OCI-LY7 (cell line): ENCODE measurements around the gene GNL3L. TPM values are rescaled to one million over a fixed set of nuclear protein-coding genes. Genes with fewer than 3 reads are reported as not detected.
"Not testable (repeated sequence)": the region's sequence is repeated elsewhere in the genome, so short reads cannot be mapped to it uniquely, and the experiment has no call there.

Experiments
- BruUV-seq: library from RNA; stranded (reverse); fragments of 400-500 nt; replicated peaks from 2 replicates; lab custom pipeline; 2021; lab: Mats Ljungman, UMichigan
- CTCF ChIA-PET: fragments of 300-600 bp; sonication (Branson Sonifier 250); formaldehyde crosslinking; loops from one replicate; lab custom pipeline; 2022; ENCODE audit warnings: antibody characterized with exemption; ENCODE audit not compliant: unreplicated experiment; lab: Charles Lee
- POLR2A ChIA-PET: fragments of 300-600 bp; sonication (Branson Sonifier 250); formaldehyde crosslinking; loops from one replicate; lab custom pipeline; 2022; ENCODE audit warnings: antibody characterized with exemption; lab: Charles Lee
- DNase-seq: peaks from one replicate; pipeline ENCODE4 v3.0.0-alpha.2; 2015; ENCODE audit warnings: low spot score
- H2AFZ ChIP-seq: fragments of 200-600 bp; sonication (generic), shearing (Covaris generic); 2 replicates; pipeline ENCODE4 v1.6.1; 2014; ENCODE audit warnings: mild to moderate bottlenecking, antibody characterized with exemption, low read length, moderate library complexity
- H3K27ac ChIP-seq: fragments of 200-600 bp; sonication (generic); 2 replicates; pipeline ENCODE4 v1.5.1; 2014; ENCODE audit warnings: mixed run types, low read depth, mild to moderate bottlenecking, moderate library complexity, low read length, inconsistent platforms; ENCODE audit not compliant: poor library complexity, severe bottlenecking
- H3K36me3 ChIP-seq: fragments of 200-600 bp; sonication (generic); 2 replicates; pipeline ENCODE4 v1.6.1; 2014; ENCODE audit warnings: mild to moderate bottlenecking, antibody characterized with exemption, low read length, moderate library complexity, mixed read lengths; ENCODE audit not compliant: insufficient read depth
- H3K4me1 ChIP-seq: fragments of 200-600 bp; sonication (generic); 2 replicates; pipeline ENCODE4 v1.5.1; 2014; ENCODE audit warnings: mild to moderate bottlenecking, low read length; ENCODE audit not compliant: insufficient read depth, poor library complexity, severe bottlenecking
- H3K4me2 ChIP-seq: fragments of 200-600 bp; sonication (generic); 2 replicates; pipeline ENCODE4 v1.6.1; 2014; ENCODE audit warnings: mild to moderate bottlenecking, low read length
- H3K4me3 ChIP-seq: fragments of 200-600 bp; sonication (generic); 2 replicates; pipeline ENCODE4 v1.5.1; 2014; ENCODE audit warnings: mild to moderate bottlenecking, low read depth, low read length; ENCODE audit not compliant: poor library complexity, severe bottlenecking
- H3K79me2 ChIP-seq: fragments of 200-600 bp; sonication (generic); 2 replicates; pipeline ENCODE4 v1.6.1; 2016; ENCODE audit warnings: low read depth, mild to moderate bottlenecking, low read length, moderate library complexity, mixed read lengths; ENCODE audit not compliant: insufficient read depth
- H3K9me2 ChIP-seq: fragments of 200-600 bp; sonication (generic); 2 replicates; pipeline ENCODE4 v1.6.1; 2016; ENCODE audit warnings: mild to moderate bottlenecking, low read length, mixed read lengths; ENCODE audit not compliant: insufficient read depth
- H3K9me3 ChIP-seq: fragments of 200-600 bp; sonication (generic); 2 replicates; pipeline ENCODE4 v1.6.1; 2014; ENCODE audit warnings: mild to moderate bottlenecking, mixed run types, low read length, mixed read lengths
- H4K20me1 ChIP-seq: fragments of 200-600 bp; sonication (generic); 2 replicates; pipeline ENCODE4 v1.6.1; 2014; ENCODE audit warnings: mild to moderate bottlenecking, antibody characterized with exemption, low read length, moderate library complexity, mixed read lengths; ENCODE audit not compliant: insufficient read depth
- CTCF ChIP-seq: fragments of 200-600 bp; sonication (generic); conservative IDR thresholded peaks from 2 replicates; pipeline ENCODE4 v1.5.1; 2014; ENCODE audit warnings: mild to moderate bottlenecking, antibody characterized with exemption, low read length, moderate library complexity, mixed read lengths
- EZH2phosphoT487 ChIP-seq: fragments of 200-600 bp; sonication (generic); IDR thresholded peaks from 2 replicates; pipeline ENCODE4 v1.6.1; 2018; ENCODE audit warnings: low read depth, borderline replicate concordance, mild to moderate bottlenecking, mixed run types, antibody characterized with exemption, low read length, moderate library complexity, mixed read lengths
- intact Hi-C: fragments of 100-400 bp; cut with micrococcal nuclease; formaldehyde crosslinking; loops from one replicate; pipeline ENCODE4 v1.10.0; 2022; ENCODE audit not compliant: unreplicated experiment
- total RNA-seq, 2 experiments: library from RNA; depleted of rRNA in 1 of 2; stranded (reverse); fragments of >200 nt in 1 of 2; shearing (Covaris generic) in 1 of 2; gene quantifications; 2 replicates each; pipeline ENCODE4 v1.2.3, GENCODE V29; 2014 to 2022

Gene GNL3L
- total RNA-seq, 2 experiments from 2014 or later: 45.1 to 71.5 TPM

- no peak for DNase-seq
- no peak overlapping the region for H3K4me3 ChIP-seq
- H3K9me2 ChIP-seq: no peaks in the 10 kb centered on the region
- TF ChIP-seq CTCF: no peak
- TF ChIP-seq EZH2phosphoT487: no peak
- no peak overlapping the region for H3K4me2 ChIP-seq
- no peaks in the 10 kb centered on the region for H4K20me1 ChIP-seq
- no TSS peak for BruUV-seq
- CTCF ChIA-PET: no interaction called here
- H3K79me2 ChIP-seq: no peaks in the 10 kb centered on the region
- POLR2A ChIA-PET: no interaction called here
- H3K4me1 ChIP-seq: peaks cover 15% of the 10 kb centered on the region
- H3K27ac ChIP-seq: no peak overlapping the region
- no peaks in the 10 kb centered on the region for H3K9me3 ChIP-seq
- no peak overlapping the region for H2AFZ ChIP-seq
- intact Hi-C loops: no loop called here
- H3K36me3 ChIP-seq: no peaks in the 10 kb centered on the region
Measured at GRCh38 chrX:54483946-54484345, 46.1 kb upstream of the GNL3L start.

GRCh38 chrX:54484666-54485065 is 45.4 kb upstream of the GNL3L start:
- TF ChIP-seq CTCF: no peak
- no peak for TF ChIP-seq EZH2phosphoT487
- Histone ChIP-seq H3K27ac (no peak overlapping the region), H3K36me3 (no peaks in the 10 kb centered on the region), H3K4me3 (no peak overlapping the region), H3K9me2 (no peaks in the 10 kb centered on the region), H3K4me2 (no peak overlapping the region), H3K4me1 (peaks cover 8% of the 10 kb centered on the region), H4K20me1 (no peaks in the 10 kb centered on the region), H3K79me2 (no peaks in the 10 kb centered on the region), H2AFZ (no peak overlapping the region), H3K9me3 (no peaks in the 10 kb centered on the region)
- DNase-seq: no peak
- BruUV-seq: no TSS peak
- ChIA-PET POLR2A (interaction anchor here (0.8 kb wide), 1 partner anchor 55 kb away, joined by 3 read pairs; no protein-coding TSS in a partner anchor), CTCF (no interaction called here)
- intact Hi-C loops: no loop called here

- POLR2A ChIA-PET, H3K27ac ChIP-seq, H3K79me2 ChIP-seq, H3K9me3 ChIP-seq, H4K20me1 ChIP-seq, H2AFZ ChIP-seq, CTCF ChIA-PET, H3K4me3 ChIP-seq, H3K9me2 ChIP-seq, intact Hi-C loops, BruUV-seq, DNase-seq, H3K36me3 ChIP-seq, H3K4me1 ChIP-seq, H3K4me2 ChIP-seq: not testable (repeated sequence)
Measured at GRCh38 chrX:54489819-54490218, 40.2 kb upstream of the GNL3L start.
